ENCODE data around the gene C1QL1. TPM values are rescaled to one million over a fixed set of nuclear protein-coding genes. Genes with fewer than 3 reads are reported as not detected.

C1QL1 gene
- total and polyA plus RNA-seq, 4 donors, result 1.3 TPM; not detected in 3

DNA sequence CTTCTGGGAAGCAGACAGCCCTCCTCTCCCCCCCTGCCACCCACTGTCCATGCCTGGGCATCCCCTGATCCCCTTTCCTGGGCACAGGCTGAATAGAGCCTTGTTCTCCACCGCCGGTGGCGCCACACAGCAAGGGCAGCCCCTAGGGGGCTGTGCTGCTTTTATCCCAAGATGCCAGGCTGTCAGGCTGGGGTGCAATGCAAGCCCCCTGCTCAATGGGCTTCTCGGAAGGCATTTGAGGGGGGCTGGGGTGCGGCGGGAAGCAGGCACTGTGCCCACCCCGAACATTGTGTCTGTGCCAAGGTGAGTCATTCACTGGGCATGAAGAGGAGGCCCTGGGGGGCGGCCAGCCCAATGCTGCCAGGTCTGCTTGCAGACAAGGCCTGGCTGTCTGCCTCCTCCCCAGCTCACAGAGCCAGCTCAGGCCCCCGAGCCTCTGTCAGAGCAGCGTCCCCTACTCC lies 51.3 kb downstream of the C1QL1 start:
- WGBS, 2 donors, result 7 to 8% methylated on average over 10 of the region's 10 CpGs
- peak; percentile 44 for ATAC-seq (ENCODE audit: low FRiP score)
- intact Hi-C loops (cut with DNase I), result loop anchor here (2.0 kb wide), 1 partner anchor 216 kb away; the partner anchor contains the start of gene PLCD3 (in 2 of the 2)
- Histone ChIP-seq H3K9me3 (ENCODE audit: control insufficient read depth, low read length) (no peaks in the 10 kb centered on the region), H3K27ac (ENCODE audit: low read depth in 1 of 2, low read length in 2 of 2) (peak overlapping the region; percentile 49 to 66), H3K36me3 (ENCODE audit: control insufficient read depth in 1 of 2, insufficient read depth in 2 of 2, low read length in 1 of 2) (no peaks in the 10 kb centered on the region), H3K4me1 (ENCODE audit: control insufficient read depth in 1 of 2, insufficient read depth in 2 of 2, low read length in 2 of 2) (no peaks in the 10 kb centered on the region), H3K4me3 (ENCODE audit: low read length in 2 of 2) (no peak overlapping the region), H3K27me3 (ENCODE audit: control insufficient read depth in 1 of 2, insufficient read depth in 2 of 2, low read length in 1 of 2) (no peaks in the 10 kb centered on the region)
- DNase-seq, result peak; percentile 83 to 90

DNA sequence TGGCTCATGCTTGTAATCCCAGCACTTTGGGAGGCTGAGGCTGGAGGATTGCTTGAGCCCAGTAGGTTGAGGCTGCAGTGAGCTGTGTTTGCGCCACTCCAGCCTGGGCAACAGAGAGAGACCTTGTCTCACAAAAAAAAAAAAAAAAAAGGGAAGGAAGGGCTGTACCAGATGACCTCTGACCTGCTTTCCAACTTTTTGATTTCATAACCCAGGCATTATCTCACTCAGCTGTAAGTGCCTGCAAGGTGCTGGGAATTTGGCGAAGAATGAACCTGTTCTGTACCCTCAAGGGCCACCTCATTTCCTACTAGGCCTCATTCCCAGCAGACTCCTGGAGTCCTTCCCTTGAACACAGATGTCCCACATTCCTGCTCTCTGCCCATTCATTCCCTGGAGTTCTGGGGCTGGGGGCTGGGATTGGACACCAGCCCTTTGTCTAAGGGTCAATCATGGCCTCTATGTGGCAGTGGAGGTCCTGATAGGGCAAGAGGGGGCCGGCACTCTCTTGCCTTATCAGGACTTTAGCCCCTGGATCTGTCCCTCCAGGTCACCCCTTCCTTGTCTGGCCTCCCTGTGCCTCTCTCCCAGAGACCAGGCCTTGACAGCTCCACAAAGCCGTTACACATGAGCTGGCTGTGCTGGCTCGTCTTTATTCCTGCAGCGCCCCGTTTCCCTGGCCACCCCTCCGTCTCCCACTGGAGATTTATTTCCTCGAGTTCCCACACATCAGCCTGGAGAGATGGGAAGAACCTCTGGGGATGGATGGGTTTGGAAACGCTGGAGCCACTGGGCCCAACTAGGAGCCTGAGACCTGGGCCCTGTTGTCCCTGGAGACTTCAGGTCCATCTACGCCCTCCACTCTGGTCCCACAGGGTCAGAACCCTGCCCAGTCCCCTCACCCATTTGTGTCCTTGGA lies 52.0 kb downstream of the C1QL1 start:
- Histone ChIP-seq H3K9me3 (ENCODE audit: control insufficient read depth, low read length) (no peaks in the 10 kb centered on the region), H3K36me3 (ENCODE audit: control insufficient read depth in 1 of 2, insufficient read depth in 2 of 2, low read length in 1 of 2) (no peaks in the 10 kb centered on the region), H3K27ac (ENCODE audit: low read depth in 1 of 2, low read length in 2 of 2) (peak overlapping the region; percentile 59 to 66), H3K27me3 (ENCODE audit: control insufficient read depth in 1 of 2, insufficient read depth in 2 of 2, low read length in 1 of 2) (no peaks in the 10 kb centered on the region), H3K4me3 (ENCODE audit: low read length in 2 of 2) (no peak overlapping the region), H3K4me1 (ENCODE audit: control insufficient read depth in 1 of 2, insufficient read depth in 2 of 2, low read length in 2 of 2) (no peaks in the 10 kb centered on the region)
- ATAC-seq (ENCODE audit: low FRiP score), result no peak
- intact Hi-C loops (cut with DNase I), result loop anchor here (2.0 kb wide), 1 partner anchor 217 kb away; the partner anchor contains the start of gene PLCD3 (in 2 of the 2)
- WGBS, 2 donors, result 31 to 35% methylated on average over 10 to 11 of the region's 11 CpGs
- peak; percentile 24 to 59 for DNase-seq

DNA sequence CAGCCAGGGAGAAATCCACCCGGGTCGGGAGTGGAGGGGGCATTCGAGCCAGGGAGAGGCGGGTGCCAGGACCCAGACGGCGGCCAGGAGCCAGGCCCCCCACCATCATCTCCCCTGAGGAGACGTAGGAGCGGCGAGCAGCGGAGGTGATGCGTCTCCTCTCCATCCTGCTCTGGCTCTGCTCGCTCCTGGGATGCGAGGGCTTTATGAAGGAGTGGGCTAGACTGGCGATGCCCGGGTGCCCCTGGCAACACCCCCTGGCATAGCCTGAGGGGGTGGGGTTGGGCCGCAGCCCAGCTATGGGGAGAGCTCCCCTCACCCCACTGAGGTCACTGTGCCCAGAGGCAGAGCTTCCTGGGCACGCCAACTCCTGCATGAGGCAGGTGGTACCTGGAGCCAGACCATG lies 52.8 kb downstream of the C1QL1 start, which contains the start of gene GFAP:
GFAP (minus strand) TSS at position 180 of the 406 bp plus-strand sequence; CDS start at position 166, 14 bp downstream.
- Histone ChIP-seq H3K36me3 (ENCODE audit: control insufficient read depth in 1 of 2, insufficient read depth in 2 of 2, low read length in 1 of 2) (no peaks in the 10 kb centered on the region), H3K4me3 (ENCODE audit: low read length in 2 of 2) (no peak within 1 kb of the TSS), H3K9me3 (ENCODE audit: control insufficient read depth, low read length) (no peaks in the 10 kb centered on the region), H3K27me3 (ENCODE audit: control insufficient read depth in 1 of 2, insufficient read depth in 2 of 2, low read length in 1 of 2) (no peaks in the 10 kb centered on the region), H3K27ac (ENCODE audit: low read depth in 1 of 2, low read length in 2 of 2) (peak within 1 kb of the TSS; percentile 59 to 66), H3K4me1 (ENCODE audit: control insufficient read depth in 1 of 2, insufficient read depth in 2 of 2, low read length in 2 of 2) (no peaks in the 10 kb centered on the region)
- WGBS, 2 donors, result 42 to 43% methylated on average over 14 to 17 of the region's 17 CpGs
- ATAC-seq (ENCODE audit: low FRiP score) (no peak), DNase-seq (peak; percentile 46 to 73)
- intact Hi-C loops (cut with DNase I), result no loop called here

DNA sequence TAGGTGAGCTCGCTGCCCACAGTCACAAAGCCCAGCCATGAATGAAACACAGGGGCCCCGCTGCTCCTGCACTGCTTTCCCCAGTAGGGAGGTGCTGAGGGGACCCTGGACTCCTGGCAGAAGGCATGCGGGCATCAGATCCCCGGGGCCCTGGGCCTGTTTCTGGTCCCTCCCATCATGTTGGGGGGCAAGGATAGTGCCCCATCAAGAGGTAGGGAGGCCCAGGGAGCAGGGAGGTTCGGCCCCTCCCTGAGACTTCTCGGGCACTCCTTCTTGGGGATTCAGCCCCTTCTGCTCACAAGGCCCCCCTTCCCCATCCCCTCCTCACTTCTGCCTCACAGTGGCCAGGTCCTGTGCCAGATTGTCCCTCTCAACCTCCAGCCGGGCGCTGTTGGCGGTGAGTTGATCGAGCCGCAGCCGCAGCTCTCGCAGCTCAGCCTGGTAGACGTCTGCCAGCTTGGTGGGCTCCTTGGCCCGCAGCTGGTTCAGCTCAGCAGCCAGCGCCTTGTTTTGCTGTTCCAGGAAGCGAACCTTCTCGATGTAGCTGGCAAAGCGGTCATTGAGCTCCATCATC lies 53.3 kb downstream of the C1QL1 start:
- no peaks in the 10 kb centered on the region for H3K36me3 ChIP-seq (ENCODE audit: control insufficient read depth in 1 of 2, insufficient read depth in 2 of 2, low read length in 1 of 2)
- 37 to 44% methylated on average over 19 of the region's 19 CpGs for WGBS, 2 donors
- H3K27me3 ChIP-seq (ENCODE audit: control insufficient read depth in 1 of 2, insufficient read depth in 2 of 2, low read length in 1 of 2), result no peaks in the 10 kb centered on the region
- no peaks in the 10 kb centered on the region for H3K9me3 ChIP-seq (ENCODE audit: control insufficient read depth, low read length)
- ATAC-seq (ENCODE audit: low FRiP score) (no peak), DNase-seq (peak; percentile 33 to 69)
- H3K4me3 ChIP-seq (ENCODE audit: low read length in 2 of 2), result no peak overlapping the region
- H3K27ac ChIP-seq (ENCODE audit: low read depth in 1 of 2, low read length in 2 of 2), result no peak overlapping the region
- H3K4me1 ChIP-seq (ENCODE audit: control insufficient read depth in 1 of 2, insufficient read depth in 2 of 2, low read length in 2 of 2), result no peaks in the 10 kb centered on the region
- intact Hi-C loops (cut with DNase I), result no loop called here

DNA sequence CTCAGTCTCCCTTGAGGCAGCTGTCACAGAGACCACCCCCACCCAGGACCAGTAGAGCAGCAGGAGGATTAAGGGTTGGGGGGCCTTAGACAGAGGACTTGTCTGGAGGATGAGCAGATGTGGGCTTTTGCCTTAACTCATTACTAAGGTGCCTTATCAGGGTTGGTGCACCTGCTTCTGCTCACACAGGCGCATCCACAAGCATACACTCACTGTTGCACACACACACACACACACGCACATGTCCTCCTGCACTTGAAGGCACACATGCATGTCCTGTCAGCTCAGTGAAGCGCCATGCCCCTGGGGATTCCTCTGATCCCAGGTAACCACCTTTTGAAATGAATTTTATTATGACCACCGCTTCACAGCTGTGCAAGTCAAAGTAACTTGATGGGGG lies 54.0 kb downstream of the C1QL1 start:
- Histone ChIP-seq H3K27me3 (ENCODE audit: control insufficient read depth in 1 of 2, insufficient read depth in 2 of 2, low read length in 1 of 2) (no peaks in the 10 kb centered on the region), H3K9me3 (ENCODE audit: control insufficient read depth, low read length) (no peaks in the 10 kb centered on the region), H3K27ac (ENCODE audit: low read depth in 1 of 2, low read length in 2 of 2) (no peak overlapping the region), H3K4me3 (ENCODE audit: low read length in 2 of 2) (no peak overlapping the region), H3K4me1 (ENCODE audit: control insufficient read depth in 1 of 2, insufficient read depth in 2 of 2, low read length in 2 of 2) (no peaks in the 10 kb centered on the region), H3K36me3 (ENCODE audit: control insufficient read depth in 1 of 2, insufficient read depth in 2 of 2, low read length in 1 of 2) (no peaks in the 10 kb centered on the region)
- intact Hi-C loops (cut with DNase I), result no loop called here
- WGBS, 2 donors, result 94 to 99% methylated on average over 4 of the region's 4 CpGs
- DNase-seq (peak in 1 of 2 donors; percentile 18), ATAC-seq (ENCODE audit: low FRiP score) (no peak)

DNA sequence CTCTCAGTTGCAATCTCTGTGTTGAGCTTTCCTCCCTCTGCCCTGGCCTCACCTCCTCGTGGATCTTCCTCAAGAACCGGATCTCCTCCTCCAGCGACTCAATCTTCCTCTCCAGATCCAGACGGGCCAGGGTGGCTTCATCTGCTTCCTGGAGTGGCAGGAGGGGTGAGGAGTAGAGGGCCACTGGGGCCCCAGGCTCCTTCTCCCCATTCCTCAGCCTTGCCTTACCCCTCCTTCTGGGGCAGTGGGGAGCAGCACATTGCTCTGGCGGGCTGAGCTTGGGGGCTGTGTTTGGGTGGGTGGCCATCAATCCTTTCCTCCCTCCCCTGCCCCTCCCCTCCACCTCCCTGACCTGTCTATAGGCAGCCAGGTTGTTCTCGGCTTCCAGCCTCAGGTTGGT lies 54.4 kb downstream of the C1QL1 start:
- WGBS, 2 donors, result 75 to 77% methylated on average over 6 of the region's 6 CpGs
- Histone ChIP-seq H3K36me3 (ENCODE audit: control insufficient read depth in 1 of 2, insufficient read depth in 2 of 2, low read length in 1 of 2) (no peaks in the 10 kb centered on the region), H3K9me3 (ENCODE audit: control insufficient read depth, low read length) (no peaks in the 10 kb centered on the region), H3K4me3 (ENCODE audit: low read length in 2 of 2) (no peak overlapping the region), H3K27me3 (ENCODE audit: control insufficient read depth in 1 of 2, insufficient read depth in 2 of 2, low read length in 1 of 2) (no peaks in the 10 kb centered on the region), H3K4me1 (ENCODE audit: control insufficient read depth in 1 of 2, insufficient read depth in 2 of 2, low read length in 2 of 2) (no peaks in the 10 kb centered on the region), H3K27ac (ENCODE audit: low read depth in 1 of 2, low read length in 2 of 2) (no peak overlapping the region)
- peak; percentile 16 to 39 for DNase-seq
- ATAC-seq (ENCODE audit: low FRiP score), result no peak
- intact Hi-C loops (cut with DNase I), result no loop called here

DNA sequence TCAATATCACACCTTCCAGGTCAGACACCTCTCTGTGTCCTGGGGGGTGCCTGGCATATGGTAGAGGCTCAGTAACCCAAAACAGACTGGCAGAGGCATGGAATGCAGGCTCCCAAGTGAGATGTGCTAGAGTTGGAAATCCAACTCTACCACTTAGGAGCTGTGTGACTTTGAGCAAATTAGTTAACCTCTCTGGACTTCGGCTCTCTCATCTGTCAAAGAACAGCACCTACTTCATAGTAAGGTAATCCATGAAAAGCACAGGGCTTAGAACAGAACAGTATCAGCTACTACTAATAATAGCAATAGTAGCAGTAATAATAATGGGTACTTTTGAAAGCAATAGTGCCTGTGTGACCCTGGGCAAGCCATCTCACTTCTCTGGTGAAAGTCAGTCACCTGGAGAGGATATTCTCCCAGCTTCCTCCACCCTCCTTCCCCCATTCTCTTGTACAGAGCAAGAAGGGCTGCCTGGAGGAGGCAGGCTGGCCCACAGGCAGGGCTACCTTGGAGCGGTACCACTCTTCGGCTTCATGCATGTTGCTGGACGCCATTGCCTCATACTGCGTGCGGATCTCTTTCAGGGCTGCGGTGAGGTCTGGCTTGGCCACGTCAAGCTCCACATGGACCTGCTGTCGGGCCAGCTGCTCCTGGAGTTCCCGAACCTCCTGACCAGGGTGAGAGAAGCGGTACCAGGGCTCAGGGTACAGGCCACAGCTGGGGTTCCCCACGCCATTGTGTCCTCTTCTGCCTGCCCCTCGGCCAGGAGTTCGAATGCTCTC lies 55.1 kb downstream of the C1QL1 start:
- H3K27ac ChIP-seq (ENCODE audit: low read depth in 1 of 2, low read length in 2 of 2), result no peak overlapping the region
- H3K27me3 ChIP-seq (ENCODE audit: control insufficient read depth in 1 of 2, insufficient read depth in 2 of 2, low read length in 1 of 2), result no peaks in the 10 kb centered on the region
- H3K9me3 ChIP-seq (ENCODE audit: control insufficient read depth, low read length), result no peaks in the 10 kb centered on the region
- peak in 1 of 2 donors; percentile 49 for DNase-seq
- intact Hi-C loops (cut with DNase I), result no loop called here
- no peaks in the 10 kb centered on the region for H3K4me1 ChIP-seq (ENCODE audit: control insufficient read depth in 1 of 2, insufficient read depth in 2 of 2, low read length in 2 of 2)
- no peak overlapping the region for H3K4me3 ChIP-seq (ENCODE audit: low read length in 2 of 2)
- WGBS, 2 donors, result 92 to 96% methylated on average over 14 of the region's 14 CpGs
- no peaks in the 10 kb centered on the region for H3K36me3 ChIP-seq (ENCODE audit: control insufficient read depth in 1 of 2, insufficient read depth in 2 of 2, low read length in 1 of 2)
- no peak for ATAC-seq (ENCODE audit: low FRiP score)
